ENCODE results near the gene OXT.

DNA sequence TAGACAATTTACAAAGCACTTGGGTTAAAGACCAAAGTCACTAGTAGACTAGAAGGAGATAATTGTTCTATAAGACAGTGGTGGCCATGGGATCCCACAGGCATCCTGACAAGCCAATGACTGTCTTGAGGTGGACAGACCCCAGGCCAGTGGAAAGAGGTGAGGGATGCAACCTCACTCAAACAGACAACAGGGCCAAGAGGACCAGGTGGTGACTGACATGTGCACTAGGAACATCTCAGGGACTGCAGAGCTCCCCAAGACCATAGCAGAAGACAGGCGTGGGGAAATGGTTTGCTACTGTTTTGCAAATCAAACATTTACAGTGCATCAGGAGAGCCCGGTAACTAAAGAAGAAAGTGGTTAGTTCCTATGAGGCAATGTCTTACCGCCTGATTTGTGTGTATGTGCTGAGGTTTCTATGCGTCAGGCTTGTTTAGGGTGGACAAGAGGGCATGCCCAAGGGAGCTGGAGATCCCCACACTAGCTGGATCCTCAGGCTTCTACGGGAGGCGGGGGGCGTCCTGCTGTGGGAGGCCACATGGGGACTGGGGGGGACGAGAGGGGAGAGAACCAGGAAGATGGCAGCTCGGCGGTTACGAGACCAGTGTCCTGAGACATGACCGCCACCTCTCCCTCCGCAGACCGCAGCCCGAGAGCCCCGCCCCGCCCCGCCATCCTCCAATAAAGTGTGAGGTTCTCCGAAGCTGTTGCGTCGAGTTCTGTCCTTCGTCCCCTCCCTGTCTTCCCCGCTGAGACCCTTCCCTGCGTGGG, 26.2 kb upstream of the OXT start:
- TF ChIP-seq, protein P1, sequence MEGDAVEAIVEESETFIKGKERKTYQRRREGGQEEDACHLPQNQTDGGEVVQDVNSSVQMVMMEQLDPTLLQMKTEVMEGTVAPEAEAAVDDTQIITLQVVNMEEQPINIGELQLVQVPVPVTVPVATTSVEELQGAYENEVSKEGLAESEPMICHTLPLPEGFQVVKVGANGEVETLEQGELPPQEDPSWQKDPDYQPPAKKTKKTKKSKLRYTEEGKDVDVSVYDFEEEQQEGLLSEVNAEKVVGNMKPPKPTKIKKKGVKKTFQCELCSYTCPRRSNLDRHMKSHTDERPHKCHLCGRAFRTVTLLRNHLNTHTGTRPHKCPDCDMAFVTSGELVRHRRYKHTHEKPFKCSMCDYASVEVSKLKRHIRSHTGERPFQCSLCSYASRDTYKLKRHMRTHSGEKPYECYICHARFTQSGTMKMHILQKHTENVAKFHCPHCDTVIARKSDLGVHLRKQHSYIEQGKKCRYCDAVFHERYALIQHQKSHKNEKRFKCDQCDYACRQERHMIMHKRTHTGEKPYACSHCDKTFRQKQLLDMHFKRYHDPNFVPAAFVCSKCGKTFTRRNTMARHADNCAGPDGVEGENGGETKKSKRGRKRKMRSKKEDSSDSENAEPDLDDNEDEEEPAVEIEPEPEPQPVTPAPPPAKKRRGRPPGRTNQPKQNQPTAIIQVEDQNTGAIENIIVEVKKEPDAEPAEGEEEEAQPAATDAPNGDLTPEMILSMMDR (conservative IDR thresholded peaks at IDR 0.05; ENCODE audit: low read length) = no peak
- no peak for TF ChIP-seq EZH2phosphoT487 (IDR thresholded peaks at IDR 0.05; ENCODE audit: borderline replicate concordance, low read depth, low read length)
